Uterus (tissue), 4 donors: ENCODE results near the gene TAGLN2. TPM values are rescaled to one million over a fixed set of nuclear protein-coding genes. Genes with fewer than 3 reads are reported as not detected.

Experiments used
- DNase-seq, 2 donors: peaks; one replicate each; pipeline ENCODE4 v3.0.0-alpha.2; 2019 to 2020
- H3K27ac ChIP-seq, 2 donors: fragments of 200-600 bp; sonication (generic); 1 replicate in 1 of 2; 2 replicates in 1 of 2; pipeline ENCODE4 v1.5.1; 2016 to 2018
- H3K27me3 ChIP-seq, 2 donors: fragments of 200-600 bp; sonication (generic); one replicate each; pipeline ENCODE4 v1.5.1; 2018 to 2019; ENCODE audit warnings: control low read depth in 1 of 2
- H3K36me3 ChIP-seq, 2 donors: fragments of 200-600 bp; sonication (generic); one replicate each; pipeline ENCODE4 v1.5.1; 2019; ENCODE audit warnings: control low read depth in 1 of 2
- H3K4me1 ChIP-seq, 2 donors: fragments of 200-600 bp; sonication (generic); one replicate each; pipeline ENCODE4 v1.5.1; 2018 to 2019; ENCODE audit warnings: control low read depth in 1 of 2
- H3K4me3 ChIP-seq, 2 donors: fragments of 200-600 bp; sonication (generic); 1 replicate in 1 of 2; 2 replicates in 1 of 2; pipeline ENCODE4 v1.5.1; 2018 to 2019; ENCODE audit warnings: mild to moderate bottlenecking in 1 of 2
- H3K9me3 ChIP-seq, 2 donors: fragments of 200-600 bp; sonication (generic); one replicate each; pipeline ENCODE4 v1.5.1; 2019; ENCODE audit warnings: control low read depth in 1 of 2
- POLR2A ChIP-seq, 2 donors: fragments of 450-650 bp; IDR thresholded peaks; one replicate each; pipeline ENCODE4 v1.6.1; 2016; ENCODE audit warnings: antibody characterized with exemption in 2 of 2, mild to moderate bottlenecking in 1 of 2, moderate library complexity in 1 of 2
- intact Hi-C: fragments of 100-400 bp; cut with DNase I; formaldehyde crosslinking; loops from one replicate; pipeline ENCODE4 v1.15.1; 2023; ENCODE audit warnings: low total_unique reads
- total RNA-seq, 4 donors: library from RNA; depleted of rRNA in 3 of 4; stranded (reverse); fragments of >200 nt in 3 of 4; gene quantifications; one replicate each; pipeline versions ENCODE4 v1.1.0 to v1.2.4, GENCODE V29; 2014 to 2023
- TF ChIP-seq, protein P1 (sequence below), 4 experiments: fragments of 200-600 bp in 2 of 4; fragments of 450-650 bp in 2 of 4; sonication (generic) in 2 of 4; IDR thresholded peaks; one replicate each; pipeline ENCODE4 v1.5.1; 2016 to 2019; ENCODE audit warnings: antibody characterized with exemption in 4 of 4, mild to moderate bottlenecking in 2 of 4, moderate library complexity in 1 of 4
- donor health status: DM: yes; HTN: yes; CAD: no.

The TAGLN2 gene
- total RNA-seq, 4 donors from 2014 or later, result 113 to 246 (median 197) TPM

DNA sequence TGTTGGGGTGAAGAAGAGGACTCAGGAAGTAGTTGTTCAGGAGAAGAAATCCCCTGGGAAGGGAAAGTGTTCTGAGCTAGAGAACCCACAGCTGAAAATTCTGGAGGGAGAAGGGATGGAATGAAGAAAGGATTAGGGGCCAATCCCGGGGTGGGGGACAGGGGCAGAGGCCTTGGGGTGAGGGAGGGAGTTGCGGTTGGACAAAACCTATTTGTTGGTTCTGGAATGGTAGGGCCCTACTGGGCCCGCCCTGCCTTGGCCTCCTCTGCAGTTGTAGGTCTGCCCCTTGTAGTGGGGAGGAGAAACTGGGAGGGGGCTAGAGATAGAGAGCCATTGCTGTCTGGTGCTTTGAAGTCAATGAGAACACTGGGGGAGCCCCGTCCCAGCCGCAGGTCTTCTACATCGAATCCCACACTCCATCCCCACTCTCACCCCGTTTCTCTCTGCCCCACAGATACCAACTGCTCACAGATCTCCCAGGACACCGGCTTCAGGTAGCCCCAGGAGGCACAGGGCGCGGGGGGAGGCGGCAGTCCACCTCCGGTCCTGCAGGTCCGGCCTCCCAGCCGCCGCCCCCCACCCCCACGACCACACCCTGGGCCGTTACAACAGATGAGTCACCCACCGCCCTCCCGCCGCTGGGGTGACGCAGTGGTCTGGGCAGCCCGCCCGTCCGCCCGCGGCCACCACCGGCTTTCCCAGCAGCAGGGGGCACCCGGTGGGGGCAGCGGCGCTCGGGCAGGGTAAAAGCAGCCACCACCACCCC is 1.1 kb downstream of the TAGLN2 start:
- Histone ChIP-seq H3K4me1 (peaks cover 0 to 15% of the 10 kb centered on the region in 2 donors), H3K27me3 (no peaks in the 10 kb centered on the region), H3K36me3 (no peaks in the 10 kb centered on the region), H3K4me3 (peak overlapping the region; percentile 85 to 94), H3K9me3 (no peaks in the 10 kb centered on the region), H3K27ac (peak overlapping the region; percentile 96 to 97)
- peak; percentile 60 to 85 for TF ChIP-seq POLR2A (IDR thresholded peaks at IDR 0.05)
- TF ChIP-seq, protein P1, sequence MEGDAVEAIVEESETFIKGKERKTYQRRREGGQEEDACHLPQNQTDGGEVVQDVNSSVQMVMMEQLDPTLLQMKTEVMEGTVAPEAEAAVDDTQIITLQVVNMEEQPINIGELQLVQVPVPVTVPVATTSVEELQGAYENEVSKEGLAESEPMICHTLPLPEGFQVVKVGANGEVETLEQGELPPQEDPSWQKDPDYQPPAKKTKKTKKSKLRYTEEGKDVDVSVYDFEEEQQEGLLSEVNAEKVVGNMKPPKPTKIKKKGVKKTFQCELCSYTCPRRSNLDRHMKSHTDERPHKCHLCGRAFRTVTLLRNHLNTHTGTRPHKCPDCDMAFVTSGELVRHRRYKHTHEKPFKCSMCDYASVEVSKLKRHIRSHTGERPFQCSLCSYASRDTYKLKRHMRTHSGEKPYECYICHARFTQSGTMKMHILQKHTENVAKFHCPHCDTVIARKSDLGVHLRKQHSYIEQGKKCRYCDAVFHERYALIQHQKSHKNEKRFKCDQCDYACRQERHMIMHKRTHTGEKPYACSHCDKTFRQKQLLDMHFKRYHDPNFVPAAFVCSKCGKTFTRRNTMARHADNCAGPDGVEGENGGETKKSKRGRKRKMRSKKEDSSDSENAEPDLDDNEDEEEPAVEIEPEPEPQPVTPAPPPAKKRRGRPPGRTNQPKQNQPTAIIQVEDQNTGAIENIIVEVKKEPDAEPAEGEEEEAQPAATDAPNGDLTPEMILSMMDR (IDR thresholded peaks at IDR 0.05), result peak in 2 of 4 experiments; percentile 32 to 38
- intact Hi-C loops, result no loop called here
- peak; percentile 93 for DNase-seq

DNA sequence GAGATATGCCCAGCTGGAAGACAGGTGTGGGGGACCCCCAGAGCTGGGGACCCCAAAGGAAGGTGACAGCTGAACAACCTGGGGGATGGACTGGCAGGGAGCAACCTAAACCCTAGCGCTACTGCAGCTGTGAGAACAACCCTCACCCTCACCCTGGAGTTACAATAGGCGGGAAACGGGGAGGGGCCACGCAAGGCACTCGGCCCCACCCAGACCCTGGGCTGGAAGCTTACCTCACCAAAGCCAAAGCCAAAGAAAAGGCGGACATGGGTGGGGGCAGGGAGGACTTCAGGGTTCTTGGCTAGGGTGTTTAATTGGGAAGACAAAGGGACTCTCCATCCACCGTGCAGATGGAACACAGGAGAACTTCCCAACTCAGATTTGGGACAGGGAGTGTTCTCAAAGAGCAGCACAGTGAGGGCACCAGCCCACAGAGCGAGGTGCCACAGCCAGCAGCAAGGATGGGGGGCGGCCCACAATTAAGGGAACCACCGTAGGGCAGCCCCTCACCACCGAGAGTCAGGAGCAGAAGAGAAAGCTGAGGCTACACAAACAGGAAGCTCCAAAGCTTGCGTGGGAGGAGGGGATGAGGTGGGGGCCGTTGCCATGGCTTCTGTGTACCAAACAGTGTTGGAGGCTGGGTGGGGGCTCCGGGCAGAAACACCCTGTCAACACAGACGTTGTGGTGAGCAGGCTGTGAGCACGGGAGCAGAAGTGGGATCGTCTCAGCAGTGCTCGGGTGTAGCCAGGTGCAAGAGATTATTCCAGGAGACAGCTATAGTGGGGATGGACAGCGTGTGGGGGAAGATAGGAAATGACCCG is 1.9 kb downstream of the TAGLN2 start:
- H3K4me3 ChIP-seq, result peak overlapping the region; percentile 85 to 94

DNA sequence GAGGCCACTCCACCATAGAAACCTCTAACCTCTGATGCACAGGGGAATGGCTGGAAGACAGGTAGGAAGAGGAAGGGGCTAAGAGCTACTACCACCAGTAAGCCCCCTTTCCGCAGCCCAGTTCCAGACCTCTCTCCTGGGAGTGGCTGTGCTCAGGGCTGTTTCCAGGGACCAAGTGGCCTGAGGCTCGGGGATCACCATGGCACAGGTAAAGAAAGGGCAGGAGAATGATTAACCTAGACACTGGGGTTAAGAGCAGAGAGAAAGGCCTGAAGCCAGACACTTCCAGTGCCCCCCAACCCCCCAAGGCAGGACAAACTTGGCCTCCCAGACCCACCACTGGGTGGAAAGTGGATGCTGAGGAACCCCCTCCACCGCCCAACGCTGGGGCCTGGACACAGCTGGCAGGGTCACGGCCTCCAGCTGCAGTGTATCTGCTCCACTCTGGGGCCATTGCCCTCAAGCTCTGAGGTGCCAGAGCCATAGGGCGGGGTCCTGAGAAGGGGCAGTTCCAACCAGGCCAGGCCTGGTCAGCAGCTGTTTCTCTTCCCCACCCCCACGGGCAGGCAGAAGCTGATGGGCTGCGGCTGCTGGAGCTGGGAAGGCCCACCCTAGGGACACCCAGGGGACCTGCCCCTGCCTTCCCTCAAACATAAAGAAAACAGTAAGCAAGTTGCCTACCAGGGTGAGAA is 2.6 kb downstream of the TAGLN2 start:
- H3K4me1 ChIP-seq, result peaks cover 0 to 15% of the 10 kb centered on the region in 2 donors
- H3K4me3 ChIP-seq, result peak overlapping the region; percentile 85 to 94
- TF ChIP-seq, protein P1 (IDR thresholded peaks at IDR 0.05), result no peak
- no peak for TF ChIP-seq POLR2A (IDR thresholded peaks at IDR 0.05)
- DNase-seq, result peak; percentile 49 to 53
- no peaks in the 10 kb centered on the region for H3K27me3 ChIP-seq
- peak overlapping the region; percentile 96 to 97 for H3K27ac ChIP-seq
- intact Hi-C loops, result no loop called here
- H3K36me3 ChIP-seq, result no peaks in the 10 kb centered on the region
- H3K9me3 ChIP-seq, result no peaks in the 10 kb centered on the region

More for the DNA sequence above, 1.9 kb downstream of the TAGLN2 start:
- TF ChIP-seq POLR2A (IDR thresholded peaks at IDR 0.05), result peak; percentile 47 to 64
- TF ChIP-seq, protein P1 (IDR thresholded peaks at IDR 0.05), result no peak
- DNase-seq, result peak; percentile 87 to 89
- Histone ChIP-seq H3K36me3 (no peaks in the 10 kb centered on the region), H3K9me3 (no peaks in the 10 kb centered on the region), H3K27me3 (no peaks in the 10 kb centered on the region), H3K27ac (peak overlapping the region; percentile 96 to 97), H3K4me1 (peaks cover 0 to 15% of the 10 kb centered on the region in 2 donors)
- intact Hi-C loops, result no loop called here

DNA sequence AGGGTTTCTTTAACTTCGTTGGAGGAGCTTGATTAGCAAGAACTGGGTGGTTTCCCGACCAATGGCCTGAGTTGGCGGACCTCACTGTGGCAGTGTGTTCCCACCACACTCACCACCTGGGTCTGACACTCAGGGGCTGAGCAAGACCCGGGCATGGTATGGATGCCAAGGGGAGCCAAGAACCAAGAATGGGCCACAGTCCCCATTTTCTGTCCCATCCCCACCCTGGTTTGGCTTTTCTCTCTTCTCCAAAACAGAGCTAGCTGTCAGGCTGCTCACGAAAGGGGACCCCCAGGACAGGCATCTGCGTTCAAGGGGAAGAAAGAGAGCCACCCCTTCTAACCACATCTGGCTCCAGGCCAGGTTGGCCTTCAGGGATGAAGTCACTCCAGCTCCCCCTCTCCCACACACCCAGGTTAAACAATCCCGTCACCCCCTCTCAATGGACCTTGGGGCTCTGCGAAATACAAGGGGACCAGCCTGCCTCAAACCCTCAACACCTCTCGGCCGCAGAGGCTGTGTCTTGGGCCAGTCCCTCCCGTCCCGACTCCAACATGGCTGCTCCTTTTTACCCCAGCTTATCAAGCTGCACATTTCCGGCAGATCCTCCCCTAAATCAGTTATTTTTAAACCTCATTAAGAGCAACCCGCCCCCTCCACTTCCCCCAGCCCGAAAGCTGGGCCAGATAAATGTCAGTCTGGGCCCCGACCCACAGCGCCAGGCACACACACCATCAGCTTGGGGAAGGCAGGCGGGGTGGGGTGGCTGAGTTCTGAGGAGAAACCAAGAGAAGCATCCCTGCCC is 3.4 kb downstream of the TAGLN2 start:
- peak in 1 of 2 donors; percentile 52 for DNase-seq
- Histone ChIP-seq H3K4me1 (peaks cover 0 to 15% of the 10 kb centered on the region in 2 donors), H3K4me3 (peak overlapping the region; percentile 85 to 94), H3K9me3 (no peaks in the 10 kb centered on the region), H3K27ac (peak overlapping the region; percentile 96 to 97), H3K27me3 (no peaks in the 10 kb centered on the region), H3K36me3 (no peaks in the 10 kb centered on the region)
- intact Hi-C loops, result no loop called here
- no peak for TF ChIP-seq POLR2A (IDR thresholded peaks at IDR 0.05)
- TF ChIP-seq, protein P1 (IDR thresholded peaks at IDR 0.05), result no peak
